ACC112 (cell line): ENCODE results near the gene ZFYVE28.
"Not testable (repeated sequence)": the region's sequence is repeated elsewhere in the genome, so short reads cannot be mapped to it uniquely, and the experiment has no call there.

Experiments used
- H2AFZ ChIP-seq: fragments of 200-600 bp; sonication (generic); one replicate; pipeline ENCODE4 v1.6.0; 2017; ENCODE audit warnings: antibody characterized with exemption, low read length; ENCODE audit not compliant: unreplicated experiment
- H3K27ac ChIP-seq: fragments of 200-600 bp; sonication (generic); 2 replicates; pipeline ENCODE4 v1.5.1; 2014; ENCODE audit warnings: low read depth, mild to moderate bottlenecking, antibody characterized with exemption, low read length, moderate library complexity
- H3K27me3 ChIP-seq: fragments of 200-600 bp; sonication (generic); 2 replicates; pipeline ENCODE4 v1.6.1; 2014; ENCODE audit warnings: mild to moderate bottlenecking, antibody characterized with exemption, low read length, moderate library complexity, mixed read lengths; ENCODE audit not compliant: insufficient read depth
- H3K36me3 ChIP-seq: fragments of 200-600 bp; sonication (generic); 2 replicates; pipeline ENCODE4 v1.6.1; 2016; ENCODE audit warnings: mild to moderate bottlenecking, antibody characterized with exemption, low read length, moderate library complexity, mixed read lengths; ENCODE audit not compliant: insufficient read depth
- H3K4me1 ChIP-seq: fragments of 200-600 bp; sonication (generic); one replicate; pipeline ENCODE4 v1.6.1; 2016; ENCODE audit warnings: low read length, mixed read lengths; ENCODE audit not compliant: insufficient read depth, unreplicated experiment, control insufficient read depth
- H3K4me3 ChIP-seq: fragments of 200-600 bp; sonication (generic); 2 replicates; pipeline ENCODE4 v1.5.1; 2014; ENCODE audit warnings: mild to moderate bottlenecking, low read depth, low read length
- H3K79me2 ChIP-seq: fragments of 200-600 bp; sonication (generic); one replicate; pipeline ENCODE4 v1.6.0; 2016; ENCODE audit warnings: low read length; ENCODE audit not compliant: control insufficient read depth, unreplicated experiment, insufficient read depth

ZFYVE28 gene

GRCh38 chr4:2222838-2223237, 195.6 kb downstream of the ZFYVE28 start:
- H3K27ac ChIP-seq, result no peak overlapping the region
- no peaks in the 10 kb centered on the region for H3K27me3 ChIP-seq
- H3K79me2 ChIP-seq, result no peaks in the 10 kb centered on the region
- no peaks in the 10 kb centered on the region for H3K4me1 ChIP-seq
- H3K36me3 ChIP-seq, result 0 out of 2 replicates have a peak, but pooled peaks cover 8% of the 10 kb centered on the region
- H3K4me3 ChIP-seq, result no peak overlapping the region
- H2AFZ ChIP-seq, result no peak overlapping the region

- not testable (repeated sequence) for H3K4me1 ChIP-seq, H3K79me2 ChIP-seq, H3K27ac ChIP-seq, H2AFZ ChIP-seq, H3K4me3 ChIP-seq, H3K36me3 ChIP-seq, H3K27me3 ChIP-seq
Measured at GRCh38 chr4:2221378-2221777, 197.1 kb downstream of the ZFYVE28 start.

- no peak overlapping the region for H2AFZ ChIP-seq
- H3K79me2 ChIP-seq, result no peaks in the 10 kb centered on the region
- no peaks in the 10 kb centered on the region for H3K4me1 ChIP-seq
- no peaks in the 10 kb centered on the region for H3K27me3 ChIP-seq
- H3K27ac ChIP-seq, result no peak overlapping the region
- no peak overlapping the region for H3K4me3 ChIP-seq
- H3K36me3 ChIP-seq, result no peaks in the 10 kb centered on the region
Measured at GRCh38 chr4:2220016-2220630, 198.3 kb downstream of the ZFYVE28 start.
